Measurements from ENCODE around the gene INKA2.

Gene INKA2

DNA sequence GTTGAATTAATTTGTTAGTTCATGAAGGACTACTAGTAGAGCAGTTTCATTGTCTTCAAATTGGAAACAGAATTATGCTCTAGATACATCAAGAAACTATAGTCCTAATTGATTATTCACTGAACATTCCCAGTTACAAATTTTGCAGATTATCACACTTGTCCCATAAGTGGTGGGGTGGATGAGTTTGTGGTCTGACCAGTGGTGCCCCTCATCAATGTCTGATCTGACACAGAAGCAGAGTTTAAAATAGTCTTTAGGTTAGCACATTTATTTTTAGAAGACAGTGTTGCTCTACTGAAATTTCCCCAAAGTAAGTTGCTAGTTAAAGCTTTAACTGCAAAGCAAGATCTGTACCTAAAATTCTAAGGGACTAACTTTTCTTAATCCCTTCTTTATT lies 42.9 kb downstream of the INKA2 start:
- DNase-seq: no peak

- DNase-seq: no peak
Observed at GRCh38 chr1:111695801-111696200, 43.4 kb downstream of the INKA2 start.

- no peak for DNase-seq
Observed at GRCh38 chr1:111691886-111692285, 47.3 kb downstream of the INKA2 start.

DNA sequence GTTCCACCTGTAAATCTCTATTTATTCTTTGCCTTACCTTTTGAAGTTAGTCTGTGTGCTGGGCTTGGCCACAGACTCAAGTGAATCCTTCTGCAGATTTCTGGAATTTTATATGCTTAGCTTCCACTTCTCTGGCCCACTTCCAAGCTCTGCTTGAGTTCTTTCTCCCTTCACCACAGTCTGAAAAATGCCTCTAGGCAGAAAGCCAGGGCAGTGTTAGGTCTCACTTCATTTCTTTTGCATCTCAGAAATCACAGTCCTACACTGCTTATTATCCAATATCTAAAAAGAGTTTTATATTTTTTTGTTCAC lies 48.9 kb downstream of the INKA2 start:
- DNase-seq: no peak

All from activated gamma-delta T cell (primary cell).